OCI-LY7 (cell line): Measurements from ENCODE around the gene ALOX15B.

Experiments used
- EZH2phosphoT487 ChIP-seq: fragments of 200-600 bp; sonication (generic); IDR thresholded peaks from 2 replicates; pipeline ENCODE4 v1.6.1; 2018; ENCODE audit warnings: low read depth, borderline replicate concordance, mild to moderate bottlenecking, mixed run types, antibody characterized with exemption, low read length, moderate library complexity, mixed read lengths
- TF ChIP-seq, protein P1 (sequence below): fragments of 200-600 bp; sonication (generic); conservative IDR thresholded peaks from 2 replicates; pipeline ENCODE4 v1.5.1; 2014; ENCODE audit warnings: mild to moderate bottlenecking, antibody characterized with exemption, low read length, moderate library complexity, mixed read lengths

DNA sequence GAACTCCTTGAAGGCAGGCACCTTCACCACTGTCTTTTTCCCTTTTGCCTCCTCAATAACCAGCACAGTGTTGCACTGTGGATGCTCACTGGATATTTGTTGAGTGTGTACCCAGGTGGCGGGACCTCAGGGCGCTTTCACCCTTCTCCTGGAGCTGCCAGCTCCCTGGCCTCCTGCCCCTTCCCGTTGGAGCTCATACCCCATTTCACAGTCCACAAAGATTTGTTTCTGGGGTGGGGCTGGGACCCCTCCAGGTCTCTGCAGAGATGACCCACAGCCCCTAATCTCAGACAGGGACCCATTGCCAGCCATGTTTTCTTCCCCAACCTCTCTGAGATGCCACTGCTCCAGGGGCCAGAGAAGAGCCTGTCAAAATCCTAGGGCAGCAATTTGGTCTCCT lies 36.2 kb downstream of the ALOX15B start:
- TF ChIP-seq, protein P1, sequence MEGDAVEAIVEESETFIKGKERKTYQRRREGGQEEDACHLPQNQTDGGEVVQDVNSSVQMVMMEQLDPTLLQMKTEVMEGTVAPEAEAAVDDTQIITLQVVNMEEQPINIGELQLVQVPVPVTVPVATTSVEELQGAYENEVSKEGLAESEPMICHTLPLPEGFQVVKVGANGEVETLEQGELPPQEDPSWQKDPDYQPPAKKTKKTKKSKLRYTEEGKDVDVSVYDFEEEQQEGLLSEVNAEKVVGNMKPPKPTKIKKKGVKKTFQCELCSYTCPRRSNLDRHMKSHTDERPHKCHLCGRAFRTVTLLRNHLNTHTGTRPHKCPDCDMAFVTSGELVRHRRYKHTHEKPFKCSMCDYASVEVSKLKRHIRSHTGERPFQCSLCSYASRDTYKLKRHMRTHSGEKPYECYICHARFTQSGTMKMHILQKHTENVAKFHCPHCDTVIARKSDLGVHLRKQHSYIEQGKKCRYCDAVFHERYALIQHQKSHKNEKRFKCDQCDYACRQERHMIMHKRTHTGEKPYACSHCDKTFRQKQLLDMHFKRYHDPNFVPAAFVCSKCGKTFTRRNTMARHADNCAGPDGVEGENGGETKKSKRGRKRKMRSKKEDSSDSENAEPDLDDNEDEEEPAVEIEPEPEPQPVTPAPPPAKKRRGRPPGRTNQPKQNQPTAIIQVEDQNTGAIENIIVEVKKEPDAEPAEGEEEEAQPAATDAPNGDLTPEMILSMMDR, result no peak
- TF ChIP-seq EZH2phosphoT487, result no peak
